ENCODE data around the gene NPM1. TPM values are rescaled to one million over a fixed set of nuclear protein-coding genes. Genes with fewer than 3 reads are reported as not detected.

The NPM1 gene
- total RNA-seq, 1 donor: 1,271 TPM

- Histone ChIP-seq H2AFZ (ENCODE audit: low read length) (no peak overlapping the region), H3K79me2 (ENCODE audit: insufficient read depth, low read length) (no peaks in the 10 kb centered on the region), H3K27me3 (ENCODE audit: insufficient read depth, low read length) (no peaks in the 10 kb centered on the region), H4K20me1 (ENCODE audit: insufficient read depth, low read length) (no peaks in the 10 kb centered on the region), H3K4me1 (ENCODE audit: insufficient read depth, low read length) (no peaks in the 10 kb centered on the region), H3K4me3 (ENCODE audit: insufficient read depth, low read length) (no peak overlapping the region), H3K27ac (ENCODE audit: low read depth, low read length) (no peak overlapping the region), H3K9me3 (ENCODE audit: low read depth, low read length) (no peaks in the 10 kb centered on the region), H3K36me3 (ENCODE audit: insufficient read depth, low read length) (no peaks in the 10 kb centered on the region), H3K4me2 (ENCODE audit: insufficient read depth, low read length) (no peak overlapping the region)
- TF ChIP-seq, protein P1, sequence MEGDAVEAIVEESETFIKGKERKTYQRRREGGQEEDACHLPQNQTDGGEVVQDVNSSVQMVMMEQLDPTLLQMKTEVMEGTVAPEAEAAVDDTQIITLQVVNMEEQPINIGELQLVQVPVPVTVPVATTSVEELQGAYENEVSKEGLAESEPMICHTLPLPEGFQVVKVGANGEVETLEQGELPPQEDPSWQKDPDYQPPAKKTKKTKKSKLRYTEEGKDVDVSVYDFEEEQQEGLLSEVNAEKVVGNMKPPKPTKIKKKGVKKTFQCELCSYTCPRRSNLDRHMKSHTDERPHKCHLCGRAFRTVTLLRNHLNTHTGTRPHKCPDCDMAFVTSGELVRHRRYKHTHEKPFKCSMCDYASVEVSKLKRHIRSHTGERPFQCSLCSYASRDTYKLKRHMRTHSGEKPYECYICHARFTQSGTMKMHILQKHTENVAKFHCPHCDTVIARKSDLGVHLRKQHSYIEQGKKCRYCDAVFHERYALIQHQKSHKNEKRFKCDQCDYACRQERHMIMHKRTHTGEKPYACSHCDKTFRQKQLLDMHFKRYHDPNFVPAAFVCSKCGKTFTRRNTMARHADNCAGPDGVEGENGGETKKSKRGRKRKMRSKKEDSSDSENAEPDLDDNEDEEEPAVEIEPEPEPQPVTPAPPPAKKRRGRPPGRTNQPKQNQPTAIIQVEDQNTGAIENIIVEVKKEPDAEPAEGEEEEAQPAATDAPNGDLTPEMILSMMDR (IDR thresholded peaks at IDR 0.05; ENCODE audit: extremely low read depth, low read depth, low read length): no peak
- peak; percentile 17 for DNase-seq (ENCODE audit: insufficient read length, low spot score, missing footprints)
Measured at GRCh38 chr5:171434874-171435273, 47.2 kb downstream of the NPM1 start.

GRCh38 chr5:171435908-171436307 is 48.3 kb downstream of the NPM1 start:
- peak; percentile 44 for DNase-seq (ENCODE audit: insufficient read length, low spot score, missing footprints)
- Histone ChIP-seq H3K9me3 (ENCODE audit: low read depth, low read length) (no peaks in the 10 kb centered on the region), H4K20me1 (ENCODE audit: insufficient read depth, low read length) (no peaks in the 10 kb centered on the region), H3K36me3 (ENCODE audit: insufficient read depth, low read length) (no peaks in the 10 kb centered on the region), H3K4me3 (ENCODE audit: insufficient read depth, low read length) (no peak overlapping the region), H3K27ac (ENCODE audit: low read depth, low read length) (no peak overlapping the region), H3K4me2 (ENCODE audit: insufficient read depth, low read length) (no peak overlapping the region), H3K79me2 (ENCODE audit: insufficient read depth, low read length) (no peaks in the 10 kb centered on the region), H3K27me3 (ENCODE audit: insufficient read depth, low read length) (no peaks in the 10 kb centered on the region), H2AFZ (ENCODE audit: low read length) (no peak overlapping the region), H3K4me1 (ENCODE audit: insufficient read depth, low read length) (no peaks in the 10 kb centered on the region)
- TF ChIP-seq, protein P1 (IDR thresholded peaks at IDR 0.05; ENCODE audit: extremely low read depth, low read depth, low read length): no peak

GRCh38 chr5:171436804-171437285 is 49.2 kb downstream of the NPM1 start:
- no peak overlapping the region for H3K4me2 ChIP-seq (ENCODE audit: insufficient read depth, low read length)
- H3K27me3 ChIP-seq (ENCODE audit: insufficient read depth, low read length): no peaks in the 10 kb centered on the region
- no peak overlapping the region for H3K4me3 ChIP-seq (ENCODE audit: insufficient read depth, low read length)
- no peak overlapping the region for H2AFZ ChIP-seq (ENCODE audit: low read length)
- H3K36me3 ChIP-seq (ENCODE audit: insufficient read depth, low read length): no peaks in the 10 kb centered on the region
- no peaks in the 10 kb centered on the region for H3K4me1 ChIP-seq (ENCODE audit: insufficient read depth, low read length)
- H4K20me1 ChIP-seq (ENCODE audit: insufficient read depth, low read length): no peaks in the 10 kb centered on the region
- H3K9me3 ChIP-seq (ENCODE audit: low read depth, low read length): no peaks in the 10 kb centered on the region
- no peak for DNase-seq (ENCODE audit: insufficient read length, low spot score, missing footprints)
- no peak overlapping the region for H3K27ac ChIP-seq (ENCODE audit: low read depth, low read length)
- H3K79me2 ChIP-seq (ENCODE audit: insufficient read depth, low read length): no peaks in the 10 kb centered on the region
- TF ChIP-seq, protein P1 (IDR thresholded peaks at IDR 0.05; ENCODE audit: extremely low read depth, low read depth, low read length): no peak

- no peaks in the 10 kb centered on the region for H3K4me1 ChIP-seq (ENCODE audit: insufficient read depth, low read length)
- H2AFZ ChIP-seq (ENCODE audit: low read length): no peak overlapping the region
- H3K27ac ChIP-seq (ENCODE audit: low read depth, low read length): no peak overlapping the region
- H3K79me2 ChIP-seq (ENCODE audit: insufficient read depth, low read length): no peaks in the 10 kb centered on the region
- H4K20me1 ChIP-seq (ENCODE audit: insufficient read depth, low read length): no peaks in the 10 kb centered on the region
- no peaks in the 10 kb centered on the region for H3K36me3 ChIP-seq (ENCODE audit: insufficient read depth, low read length)
- no peak overlapping the region for H3K4me2 ChIP-seq (ENCODE audit: insufficient read depth, low read length)
- H3K9me3 ChIP-seq (ENCODE audit: low read depth, low read length): no peaks in the 10 kb centered on the region
- TF ChIP-seq, protein P1 (IDR thresholded peaks at IDR 0.05; ENCODE audit: extremely low read depth, low read depth, low read length): no peak
- no peaks in the 10 kb centered on the region for H3K27me3 ChIP-seq (ENCODE audit: insufficient read depth, low read length)
- DNase-seq (ENCODE audit: insufficient read length, low spot score, missing footprints): peak; percentile 62
- H3K4me3 ChIP-seq (ENCODE audit: insufficient read depth, low read length): no peak overlapping the region
Measured at GRCh38 chr5:171437286-171437821, 49.7 kb downstream of the NPM1 start.
